K562 (cell line): ENCODE results near the gene NPR3. TPM values are rescaled to one million over a fixed set of nuclear protein-coding genes. Genes with fewer than 3 reads are reported as not detected.

Source experiments
- ATAC-seq: fragments of 200-7000 bp; cut with Tn5 transposase; 3 replicates; pipeline ENCODE4 v1.9.1; 2020; ENCODE audit warnings: moderate library complexity
- BruUV-seq: library from RNA; stranded (reverse); fragments of 400-500 nt; replicated peaks from 2 replicates; lab custom pipeline; 2021; lab: Mats Ljungman, UMichigan
- CTCF ChIA-PET: fragments of 300-600 bp; formaldehyde crosslinking; extraction: SDS; loops from one replicate; lab custom pipeline; 2021; ENCODE audit warnings: low intra/inter-chr PET ratio; lab: Yijun Ruan, JAX
- POLR2A ChIA-PET: fragments of 300-600, 350-650 bp; sonication (Branson Sonifier 250); formaldehyde crosslinking; extraction: SDS; loops from one replicate; lab custom pipeline; 2021; ENCODE audit warnings: antibody characterized with exemption, inconsistent platforms; lab: Yijun Ruan, JAX
- DNase-seq, 4 experiments: peaks; one replicate each; pipeline versions ENCODE4 v3.0.0 to v3.0.0-alpha.2; 2011 to 2018; ENCODE audit warnings: low spot score in 3 of 4, mixed read lengths in 3 of 4; ENCODE audit errors: extremely low read depth in 1 of 4
- FAIRE-seq: peaks from 2 replicates; lab custom pipeline; 2011; peaks lifted over from hg19 to GRCh38; lab: Jason Lieb, UNC
- H2AFZ ChIP-seq: 2 replicates; pipeline ENCODE4 v1.6.0; 2011; ENCODE audit warnings: low read depth, low read length, control low read depth, inconsistent platforms
- H3K27ac ChIP-seq: fragments of 200-600 bp; 3 replicates; pipeline ENCODE4 v1.8.0; 2011; ENCODE audit warnings: low read depth, mild to moderate bottlenecking, control low read depth, inconsistent platforms, low read length, moderate library complexity, mixed read lengths; ENCODE audit errors: extremely low read depth
- H3K27me3 ChIP-seq, 2 experiments: fragments of 300-600 bp in 1 of 2; 2 replicates in 1 of 2; 3 replicates in 1 of 2; pipeline versions ENCODE4 v1.6.0 to v1.8.0; 2011; ENCODE audit warnings: inconsistent platforms in 2 of 2, low read length in 2 of 2, mild to moderate bottlenecking in 1 of 2, mixed read lengths in 1 of 2, moderate library complexity in 1 of 2; ENCODE audit not compliant: control insufficient read depth in 2 of 2, insufficient read depth in 2 of 2
- H3K36me3 ChIP-seq: fragments of 300-600 bp; 3 replicates; pipeline ENCODE4 v1.8.0; 2011; ENCODE audit warnings: mild to moderate bottlenecking, low read length, inconsistent platforms; ENCODE audit not compliant: control insufficient read depth, insufficient read depth
- H3K4me1 ChIP-seq, 2 experiments: fragments of 200-600 bp in 1 of 2; replicated peaks in 1 of 2; 2 replicates in 1 of 2; 3 replicates in 1 of 2; pipeline versions ENCODE4 v1.5.1 to v1.8.0; 2011; ENCODE audit warnings: inconsistent platforms in 2 of 2, low read length in 2 of 2, mild to moderate bottlenecking in 1 of 2, mixed read lengths in 1 of 2, moderate library complexity in 1 of 2; ENCODE audit not compliant: control insufficient read depth in 2 of 2, insufficient read depth in 2 of 2
- H3K4me2 ChIP-seq: 2 replicates; pipeline ENCODE4 v1.6.1; 2011; ENCODE audit warnings: low read length, control low read depth, inconsistent platforms, mixed read lengths; ENCODE audit not compliant: insufficient read depth
- H3K4me3 ChIP-seq: fragments of 200-600 bp; sonication (generic), shearing (Covaris generic); 2 replicates; pipeline ENCODE4 v1.5.1; 2016; ENCODE audit warnings: control low read depth, inconsistent platforms
- H3K79me2 ChIP-seq: fragments of 200-600 bp; 3 replicates; pipeline ENCODE4 v1.8.0; 2011; ENCODE audit warnings: low read length, inconsistent platforms; ENCODE audit not compliant: control insufficient read depth, insufficient read depth
- H3K9ac ChIP-seq, 2 experiments: 2 replicates each; pipeline versions ENCODE4 v1.6.0 to v1.6.1; 2011; ENCODE audit warnings: low read depth in 2 of 2, low read length in 2 of 2, control low read depth in 1 of 2, inconsistent platforms in 1 of 2, mild to moderate bottlenecking in 1 of 2, mixed read lengths in 1 of 2; ENCODE audit not compliant: insufficient read depth in 1 of 2
- H3K9me1 ChIP-seq: one replicate; pipeline ENCODE4 v1.6.0; 2011; ENCODE audit warnings: inconsistent platforms, mild to moderate bottlenecking, low read length, moderate library complexity; ENCODE audit not compliant: control insufficient read depth, insufficient read depth
- H3K9me3 ChIP-seq: replicated peaks from 2 replicates; pipeline ENCODE4 v1.5.1; 2011; ENCODE audit warnings: low read depth, low read length, inconsistent platforms; ENCODE audit not compliant: control insufficient read depth, insufficient read depth
- H4K20me1 ChIP-seq: replicated peaks from 2 replicates; pipeline ENCODE4 v1.6.1; 2011; ENCODE audit warnings: low read length, inconsistent platforms, mixed read lengths; ENCODE audit not compliant: control insufficient read depth, insufficient read depth
- ASH1L ChIP-seq: fragments of 450-650 bp; IDR thresholded peaks from 2 replicates; pipeline ENCODE4 v1.6.1; 2018; ENCODE audit warnings: borderline replicate concordance, mild to moderate bottlenecking, low read depth; ENCODE audit not compliant: partially characterized antibody
- CBX5 ChIP-seq: IDR thresholded peaks from 2 replicates; pipeline ENCODE4 v1.6.1; 2014; ENCODE audit warnings: low read depth, borderline replicate concordance
- CTBP1 ChIP-seq: fragments of 450-650 bp; IDR thresholded peaks from 2 replicates; pipeline ENCODE4 v1.6.1; 2016; ENCODE audit warnings: borderline replicate concordance
- EHMT2 ChIP-seq: fragments of 450-650 bp; IDR thresholded peaks from 2 replicates; pipeline ENCODE4 v1.6.1; 2018; ENCODE audit warnings: antibody characterized with exemption
- ELF1 ChIP-seq: fragments of 200-800 bp; sonication (Bioruptor generic); IDR thresholded peaks from 2 replicates; pipeline ENCODE4 v1.6.1; 2016; ENCODE audit warnings: missing genetic modification characterization, missing compliant biosample characterization
- HOXB6 ChIP-seq: fragments of 250-450 bp; sonication (Bioruptor Pico); IDR thresholded peaks from 2 replicates; pipeline ENCODE4 v1.5.1; 2022; ENCODE audit warnings: mild to moderate bottlenecking, borderline replicate concordance
- MCM2 ChIP-seq: fragments of 450-650 bp; IDR thresholded peaks from 2 replicates; pipeline ENCODE4 v1.6.1; 2017; ENCODE audit warnings: low read depth, mild to moderate bottlenecking
- MYBL2 ChIP-seq, 2 experiments: fragments of 450-650 bp in 1 of 2; sonication (generic) in 1 of 2; formaldehyde crosslinking in 1 of 2; IDR thresholded peaks; 2 replicates each; pipeline versions ENCODE4 v1.6.1 to v1.8.1; 2017 to 2022; ENCODE audit warnings: borderline replicate concordance in 1 of 2, inconsistent platforms in 1 of 2, low read depth in 1 of 2, mild to moderate bottlenecking in 1 of 2, missing genetic modification reagents in 1 of 2, moderate library complexity in 1 of 2
- POLR2B ChIP-seq: fragments of 450-650 bp; IDR thresholded peaks from 2 replicates; pipeline ENCODE4 v1.6.1; 2018; ENCODE audit warnings: low read depth; ENCODE audit not compliant: partially characterized antibody
- PTRF ChIP-seq: fragments of 450-650 bp; IDR thresholded peaks from 2 replicates; pipeline ENCODE4 v1.6.1; 2016; ENCODE audit warnings: mild to moderate bottlenecking, missing genetic modification characterization, missing compliant biosample characterization
- RAD21 ChIP-seq, 2 experiments: fragments of 250-450 bp in 1 of 2; fragments of 450-650 bp in 1 of 2; sonication (Bioruptor Pico) in 1 of 2; formaldehyde crosslinking in 1 of 2; IDR thresholded peaks in 1 of 2; conservative IDR thresholded peaks in 1 of 2; 2 replicates each; pipeline versions ENCODE4 v1.4.0 to v1.8.0; 2020 to 2022; ENCODE audit warnings: mild to moderate bottlenecking in 2 of 2, moderate library complexity in 1 of 2
- RUNX1 ChIP-seq: sonication (generic); IDR thresholded peaks from 2 replicates; pipeline ENCODE4 v1.6.1; 2016; ENCODE audit warnings: antibody characterized with exemption, low read depth
- STAG1 ChIP-seq: sonication (generic); formaldehyde crosslinking; IDR thresholded peaks from 2 replicates; pipeline ENCODE4 v1.5.0; 2020; ENCODE audit warnings: missing genetic modification reagents, borderline replicate concordance
- SUPT5H ChIP-seq: fragments of 450-650 bp; IDR thresholded peaks from 2 replicates; pipeline ENCODE4 v1.6.1; 2016
- TCF3 ChIP-seq: sonication (generic); formaldehyde crosslinking; IDR thresholded peaks from 2 replicates; pipeline ENCODE4 v1.4.0; 2020; ENCODE audit warnings: mild to moderate bottlenecking, missing genetic modification reagents
- WGBS: fragments of 100-300 bp; shearing (Covaris generic); methylation state at CpG from one replicate; pipeline ENCODE4 v1.1.6; 2016; ENCODE audit warnings: low coverage, mixed read lengths; ENCODE audit not compliant: insufficient coverage; ENCODE audit errors: missing lambda C conversion rate; 5-methylcytosine and 5-hydroxymethylcytosine counted together
- in situ Hi-C: fragments of 300-500 bp; cut with MboI; formaldehyde crosslinking; loops from 4 replicates; pipeline ENCODE4 v1.15.0; 2018; ENCODE audit warnings: inconsistent platforms, mixed read lengths
- intact Hi-C: fragments of 100-400 bp; cut with micrococcal nuclease; formaldehyde crosslinking; loops from 2 replicates; pipeline ENCODE4 v1.14.2; 2022
- polyA plus RNA-seq, 8 experiments: library from polyadenylated mRNA; depleted of rRNA in 4 of 8; stranded (reverse) in 5 of 8; unstranded in 3 of 8; fragments of >200 nt; fragmentation: Nextera tagmentation in 2 of 8; fragmentation: Illumina TruSeq in 1 of 8; extraction: Ambion mirVana in 2 of 8; extraction: Trizol in 1 of 8; gene quantifications; 2 replicates each; pipeline versions ENCODE4 v1.2.1 to v1.2.3, GENCODE V29; 2011 to 2014; ENCODE audit warnings: inconsistent platforms in 1 of 8, missing spikeins in 1 of 8
- total RNA-seq, 7 experiments: library from RNA; depleted of rRNA in 6 of 7; stranded (reverse); fragments of >200 nt in 6 of 7; fragmentation: Illumina TruSeq in 2 of 7; extraction: Trizol in 2 of 7; gene quantifications; 2 replicates each; pipeline versions ENCODE4 v1.2.1 to v1.2.3, GENCODE V29; 2011 to 2021; ENCODE audit warnings: low replicate concordance in 1 of 7
- TF ChIP-seq, protein P1 (sequence below), 3 experiments: fragments of 200-800 bp in 1 of 3; sonication (Bioruptor generic) in 1 of 3; sonication (generic) in 1 of 3; formaldehyde crosslinking in 1 of 3; IDR thresholded peaks; 2 replicates each; pipeline versions ENCODE4 v1.6.1 to v1.8.0; 2016 to 2022; ENCODE audit warnings: mild to moderate bottlenecking in 2 of 3, missing compliant biosample characterization in 2 of 3, missing genetic modification characterization in 2 of 3, missing genetic modification reagents in 1 of 3
- TF ChIP-seq, protein P2 (sequence below): sonication (generic); formaldehyde crosslinking; IDR thresholded peaks from 2 replicates; pipeline ENCODE4 v1.8.0; 2022; ENCODE audit warnings: mild to moderate bottlenecking, missing genetic modification reagents
- TF ChIP-seq, protein P3 (sequence below), 2 experiments: fragments of 450-650 bp in 1 of 2; sonication (generic) in 1 of 2; formaldehyde crosslinking in 1 of 2; IDR thresholded peaks in 1 of 2; conservative IDR thresholded peaks in 1 of 2; 2 replicates each; pipeline versions ENCODE4 v1.6.1 to v1.8.1; 2016 to 2023; ENCODE audit warnings: mild to moderate bottlenecking in 2 of 2, moderate library complexity in 2 of 2, inconsistent platforms in 1 of 2, missing genetic modification reagents in 1 of 2
- TF ChIP-seq, protein P4 (sequence below): fragments of 250-450 bp; sonication (Bioruptor Pico); IDR thresholded peaks from 2 replicates; pipeline ENCODE4 v1.5.1; 2021; ENCODE audit warnings: mild to moderate bottlenecking

The NPR3 gene
- total and polyA plus RNA-seq, 9 of the 15 experiments (the other 6 are each of a cell fraction or from before 2014, with no cell fraction given), result 0.01 to 0.11 (median 0.04) TPM; not detected in 2

DNA sequence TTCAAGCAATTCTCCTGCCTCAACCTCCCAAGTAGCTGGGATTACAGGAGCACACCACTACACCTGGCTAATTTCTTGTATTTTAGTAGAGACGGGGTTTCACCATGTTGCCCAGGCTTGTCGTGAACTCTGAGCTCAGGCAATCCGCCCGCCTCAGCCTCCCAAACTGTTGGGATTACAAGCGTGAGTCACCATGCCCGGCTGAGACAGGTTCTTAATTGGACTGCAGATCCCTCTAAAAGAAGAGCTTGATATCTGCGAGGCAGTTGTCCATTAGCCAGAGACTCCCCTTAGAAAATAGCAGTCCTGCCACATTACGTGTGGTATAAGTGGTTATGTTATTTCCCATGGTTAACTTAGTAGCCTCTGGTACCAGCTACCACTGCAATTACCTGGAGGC lies 46.6 kb upstream of the NPR3 start:
- 0% methylated on average over 8 of the region's 8 CpGs for WGBS
- H3K4me2 ChIP-seq, result no peak overlapping the region
- no peaks in the 10 kb centered on the region for H3K9me1 ChIP-seq
- BruUV-seq, result no TSS peak
- H3K36me3 ChIP-seq, result no peaks in the 10 kb centered on the region
- DNase-seq, result no peak
- in situ Hi-C loops (no loop called here), intact Hi-C loops (no loop called here)
- H3K9me3 ChIP-seq, result no peaks in the 10 kb centered on the region
- H3K79me2 ChIP-seq, result no peaks in the 10 kb centered on the region
- H4K20me1 ChIP-seq, result no peaks in the 10 kb centered on the region
- no peak for ATAC-seq
- POLR2A ChIA-PET, result no interaction called here
- no peaks in the 10 kb centered on the region for H3K27me3 ChIP-seq
- no peak overlapping the region for H3K27ac ChIP-seq
- no peak for FAIRE-seq
- no peak overlapping the region for H3K4me3 ChIP-seq
- CTCF ChIA-PET, result no interaction called here
- H3K4me1 ChIP-seq, result no peaks in the 10 kb centered on the region
- H2AFZ ChIP-seq, result no peak overlapping the region
- H3K9ac ChIP-seq, result no peak overlapping the region
- TF ChIP-seq RAD21 (CRISPR knock-in tag; conservative IDR thresholded peaks at IDR 0.05 in 1 of 2, IDR thresholded peaks at IDR 0.05 in 1 of 2), result no peak
- no peak for TF ChIP-seq MYBL2 (IDR thresholded peaks at IDR 0.05; ENCODE audit: low read depth)
- no peak for TF ChIP-seq MYBL2 (CRISPR knock-in tag; IDR thresholded peaks at IDR 0.05; ENCODE audit: borderline replicate concordance)
- TF ChIP-seq RUNX1, result no peak
- no peak for TF ChIP-seq ASH1L
- no peak for TF ChIP-seq HOXB6 (CRISPR knock-in tag)
- no peak for TF ChIP-seq CBX5
- TF ChIP-seq, protein P1, sequence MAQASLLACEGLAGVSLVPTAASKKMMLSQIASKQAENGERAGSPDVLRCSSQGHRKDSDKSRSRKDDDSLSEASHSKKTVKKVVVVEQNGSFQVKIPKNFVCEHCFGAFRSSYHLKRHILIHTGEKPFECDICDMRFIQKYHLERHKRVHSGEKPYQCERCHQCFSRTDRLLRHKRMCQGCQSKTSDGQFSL (CRISPR knock-in tag; IDR thresholded peaks at IDR 0.05), result no peak
- TF ChIP-seq, protein P1 (tag; IDR thresholded peaks at IDR 0.05), result no peak
- no peak for TF ChIP-seq CTBP1
- TF ChIP-seq, protein P2, sequence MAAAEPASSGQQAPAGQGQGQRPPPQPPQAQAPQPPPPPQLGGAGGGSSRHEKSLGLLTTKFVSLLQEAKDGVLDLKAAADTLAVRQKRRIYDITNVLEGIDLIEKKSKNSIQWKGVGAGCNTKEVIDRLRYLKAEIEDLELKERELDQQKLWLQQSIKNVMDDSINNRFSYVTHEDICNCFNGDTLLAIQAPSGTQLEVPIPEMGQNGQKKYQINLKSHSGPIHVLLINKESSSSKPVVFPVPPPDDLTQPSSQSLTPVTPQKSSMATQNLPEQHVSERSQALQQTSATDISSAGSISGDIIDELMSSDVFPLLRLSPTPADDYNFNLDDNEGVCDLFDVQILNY (CRISPR knock-in tag), result no peak
- TF ChIP-seq ELF1 (tag), result no peak
- TF ChIP-seq TCF3, result no peak
- TF ChIP-seq, protein P3, sequence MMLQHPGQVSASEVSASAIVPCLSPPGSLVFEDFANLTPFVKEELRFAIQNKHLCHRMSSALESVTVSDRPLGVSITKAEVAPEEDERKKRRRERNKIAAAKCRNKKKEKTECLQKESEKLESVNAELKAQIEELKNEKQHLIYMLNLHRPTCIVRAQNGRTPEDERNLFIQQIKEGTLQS (IDR thresholded peaks at IDR 0.05), result no peak
- TF ChIP-seq, protein P3 (CRISPR knock-in tag; conservative IDR thresholded peaks at IDR 0.05), result no peak
- TF ChIP-seq, protein P4, sequence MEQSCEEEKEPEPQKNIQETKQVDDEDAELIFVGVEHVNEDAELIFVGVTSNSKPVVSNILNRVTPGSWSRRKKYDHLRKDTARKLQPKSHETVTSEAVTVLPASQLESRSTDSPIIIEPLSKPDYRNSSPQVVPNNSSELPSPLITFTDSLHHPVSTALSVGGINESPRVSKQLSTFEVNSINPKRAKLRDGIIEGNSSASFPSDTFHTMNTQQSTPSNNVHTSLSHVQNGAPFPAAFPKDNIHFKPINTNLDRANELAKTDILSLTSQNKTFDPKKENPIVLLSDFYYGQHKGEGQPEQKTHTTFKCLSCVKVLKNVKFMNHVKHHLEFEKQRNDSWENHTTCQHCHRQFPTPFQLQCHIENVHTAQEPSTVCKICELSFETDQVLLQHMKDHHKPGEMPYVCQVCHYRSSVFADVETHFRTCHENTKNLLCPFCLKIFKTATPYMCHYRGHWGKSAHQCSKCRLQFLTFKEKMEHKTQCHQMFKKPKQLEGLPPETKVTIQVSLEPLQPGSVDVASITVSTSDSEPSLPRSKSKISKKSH (CRISPR knock-in tag), result no peak
- no peak for TF ChIP-seq MCM2
- TF ChIP-seq SUPT5H, result no peak
- no peak for TF ChIP-seq POLR2B
- no peak for TF ChIP-seq EHMT2
- no peak for TF ChIP-seq PTRF (tag)
- TF ChIP-seq STAG1 (CRISPR knock-in tag), result no peak
